Osteoblast (primary cell): ENCODE data around the gene ATE1. TPM values are rescaled to one million over a fixed set of nuclear protein-coding genes. Genes with fewer than 3 reads are reported as not detected.
A peak's percentile ranks its signal among the peaks of the same experiment; 100 is the strongest.

Source experiments
- DNase-seq: peaks from one replicate; pipeline ENCODE4 v3.0.0; 2011; ENCODE audit warnings: low spot score, mixed read lengths; ENCODE audit not compliant: insufficient read length; ENCODE audit errors: missing footprints
- H2AFZ ChIP-seq: 2 replicates; pipeline ENCODE4 v1.6.0; 2011; ENCODE audit warnings: mild to moderate bottlenecking, low read length
- H3K27ac ChIP-seq: 2 replicates; pipeline ENCODE4 v1.5.1; 2011; ENCODE audit warnings: mild to moderate bottlenecking, low read depth, low read length, moderate library complexity
- H3K27me3 ChIP-seq: 2 replicates; pipeline ENCODE4 v1.6.0; 2012; ENCODE audit warnings: mild to moderate bottlenecking, control low read depth, inconsistent platforms, low read length, moderate library complexity; ENCODE audit not compliant: insufficient read depth
- H3K36me3 ChIP-seq: 2 replicates; pipeline ENCODE4 v1.5.1; 2011; ENCODE audit warnings: mild to moderate bottlenecking, low read length, control low read depth, moderate library complexity; ENCODE audit not compliant: insufficient read depth
- H3K4me1 ChIP-seq: 2 replicates; pipeline ENCODE4 v1.5.1; 2011; ENCODE audit warnings: mild to moderate bottlenecking, low read length, control low read depth, moderate library complexity; ENCODE audit not compliant: insufficient read depth
- H3K4me2 ChIP-seq: 2 replicates; pipeline ENCODE4 v1.6.0; 2011; ENCODE audit warnings: mild to moderate bottlenecking, low read length; ENCODE audit not compliant: insufficient read depth
- H3K4me3 ChIP-seq: fragments of 200-600 bp; sonication (generic); 3 replicates; pipeline ENCODE4 v1.5.1; 2012; ENCODE audit warnings: mild to moderate bottlenecking, low read length, inconsistent platforms; ENCODE audit not compliant: insufficient read depth
- H3K79me2 ChIP-seq: 2 replicates; pipeline ENCODE4 v1.6.0; 2012; ENCODE audit warnings: mild to moderate bottlenecking, low read length, control low read depth, inconsistent platforms; ENCODE audit not compliant: insufficient read depth
- H3K9me3 ChIP-seq: 2 replicates; pipeline ENCODE4 v1.5.1; 2011; ENCODE audit warnings: low read depth, low read length, control low read depth
- H4K20me1 ChIP-seq: 2 replicates; pipeline ENCODE4 v1.6.0; 2012; ENCODE audit warnings: mild to moderate bottlenecking, low read length, control low read depth; ENCODE audit not compliant: insufficient read depth
- CTCF ChIP-seq: IDR thresholded peaks from 2 replicates; pipeline ENCODE4 v1.5.1; 2011; ENCODE audit warnings: mild to moderate bottlenecking, low read depth, low read length, moderate library complexity; ENCODE audit errors: extremely low read depth
- total RNA-seq: library from RNA; depleted of rRNA; stranded (reverse); fragments of >200 nt; gene quantifications from 2 replicates; pipeline ENCODE4 v1.2.3, GENCODE V29; 2012

ATE1 gene
- total RNA-seq, 1 donor = 21.0 TPM

GRCh38 chr10:121928528-121928884 lies 675 bp upstream of the ATE1 start:
- H3K4me3 ChIP-seq = peak overlapping the region; percentile 98
- no peaks in the 10 kb centered on the region for H3K36me3 ChIP-seq
- peaks cover 10% of the 10 kb centered on the region for H3K4me1 ChIP-seq
- peak overlapping the region; percentile 96 for H3K27ac ChIP-seq
- peak overlapping the region; percentile 95 for H2AFZ ChIP-seq
- DNase-seq = peak; percentile 75
- peaks cover 36% of the 10 kb centered on the region for H3K79me2 ChIP-seq
- H3K9me3 ChIP-seq = no peaks in the 10 kb centered on the region
- no peaks in the 10 kb centered on the region for H3K27me3 ChIP-seq
- no peak for TF ChIP-seq CTCF
- H4K20me1 ChIP-seq = no peaks in the 10 kb centered on the region
- H3K4me2 ChIP-seq = peak overlapping the region; percentile 98

GRCh38 chr10:121927318-121927840 lies 452 bp downstream of the ATE1 start:
- DNase-seq = peak; percentile 82
- H3K9me3 ChIP-seq = no peaks in the 10 kb centered on the region
- H2AFZ ChIP-seq = peak overlapping the region; percentile 90
- H3K27me3 ChIP-seq = no peaks in the 10 kb centered on the region
- H3K36me3 ChIP-seq = no peaks in the 10 kb centered on the region
- H4K20me1 ChIP-seq = no peaks in the 10 kb centered on the region
- H3K4me2 ChIP-seq = peak overlapping the region; percentile 92
- H3K79me2 ChIP-seq = peaks cover 42% of the 10 kb centered on the region
- H3K4me3 ChIP-seq = peak overlapping the region; percentile 98
- no peak for TF ChIP-seq CTCF
- peaks cover 10% of the 10 kb centered on the region for H3K4me1 ChIP-seq
- peak overlapping the region; percentile 96 for H3K27ac ChIP-seq

GRCh38 chr10:121926671-121927317 lies 1.0 kb downstream of the ATE1 start:
- H3K4me3 ChIP-seq = peak overlapping the region; percentile 98
- no peak for TF ChIP-seq CTCF
- peak; percentile 43 for DNase-seq

GRCh38 chr10:121926157-121926556 lies 1.7 kb downstream of the ATE1 start:
- no peaks in the 10 kb centered on the region for H3K9me3 ChIP-seq
- peak overlapping the region; percentile 92 for H3K4me2 ChIP-seq
- no peak overlapping the region for H3K4me3 ChIP-seq
- peak overlapping the region; percentile 96 for H3K27ac ChIP-seq
- H3K27me3 ChIP-seq = no peaks in the 10 kb centered on the region
- H4K20me1 ChIP-seq = no peaks in the 10 kb centered on the region
- H2AFZ ChIP-seq = no peak overlapping the region
- peaks cover 42% of the 10 kb centered on the region for H3K79me2 ChIP-seq
- TF ChIP-seq CTCF = no peak
- peaks cover 10% of the 10 kb centered on the region for H3K4me1 ChIP-seq
- peaks cover 4% of the 10 kb centered on the region for H3K36me3 ChIP-seq
- no peak for DNase-seq

More at GRCh38 chr10:121926671-121927317, 1.0 kb downstream of the ATE1 start:
- Histone ChIP-seq H3K36me3 (peaks cover 2% of the 10 kb centered on the region), H3K9me3 (no peaks in the 10 kb centered on the region), H3K27ac (peak overlapping the region; percentile 96), H3K27me3 (no peaks in the 10 kb centered on the region), H3K79me2 (peaks cover 42% of the 10 kb centered on the region), H2AFZ (peak overlapping the region; percentile 90), H3K4me1 (peaks cover 10% of the 10 kb centered on the region), H4K20me1 (no peaks in the 10 kb centered on the region), H3K4me2 (peak overlapping the region; percentile 92)
